H7 (cell line): Measurements from ENCODE around the gene ABCA3. TPM values are rescaled to one million over a fixed set of nuclear protein-coding genes. Genes with fewer than 3 reads are reported as not detected.

Source experiments
- DNase-seq: peaks from one replicate; pipeline ENCODE4 v3.0.0; 2012
- H3K27me3 ChIP-seq: 2 replicates; pipeline ENCODE4 v1.6.0; 2011; ENCODE audit warnings: mild to moderate bottlenecking, low read length; ENCODE audit not compliant: control insufficient read depth, insufficient read depth
- H3K36me3 ChIP-seq: replicated peaks from 2 replicates; pipeline ENCODE4 v1.5.1; 2011; ENCODE audit warnings: low read length; ENCODE audit not compliant: control insufficient read depth, insufficient read depth
- H3K4me3 ChIP-seq: 2 replicates; pipeline ENCODE4 v1.5.1; 2011; ENCODE audit warnings: low read depth, mild to moderate bottlenecking, control low read depth, low read length, moderate library complexity; ENCODE audit not compliant: insufficient read depth
- total RNA-seq: library from RNA; depleted of rRNA; stranded (reverse); fragments of >200 nt; shearing (Covaris generic); gene quantifications from 2 replicates; pipeline ENCODE4 v1.2.3, GENCODE V29; 2014

ABCA3 gene
- total RNA-seq, 1 experiment from 2014 or later: 6.2 TPM

DNA sequence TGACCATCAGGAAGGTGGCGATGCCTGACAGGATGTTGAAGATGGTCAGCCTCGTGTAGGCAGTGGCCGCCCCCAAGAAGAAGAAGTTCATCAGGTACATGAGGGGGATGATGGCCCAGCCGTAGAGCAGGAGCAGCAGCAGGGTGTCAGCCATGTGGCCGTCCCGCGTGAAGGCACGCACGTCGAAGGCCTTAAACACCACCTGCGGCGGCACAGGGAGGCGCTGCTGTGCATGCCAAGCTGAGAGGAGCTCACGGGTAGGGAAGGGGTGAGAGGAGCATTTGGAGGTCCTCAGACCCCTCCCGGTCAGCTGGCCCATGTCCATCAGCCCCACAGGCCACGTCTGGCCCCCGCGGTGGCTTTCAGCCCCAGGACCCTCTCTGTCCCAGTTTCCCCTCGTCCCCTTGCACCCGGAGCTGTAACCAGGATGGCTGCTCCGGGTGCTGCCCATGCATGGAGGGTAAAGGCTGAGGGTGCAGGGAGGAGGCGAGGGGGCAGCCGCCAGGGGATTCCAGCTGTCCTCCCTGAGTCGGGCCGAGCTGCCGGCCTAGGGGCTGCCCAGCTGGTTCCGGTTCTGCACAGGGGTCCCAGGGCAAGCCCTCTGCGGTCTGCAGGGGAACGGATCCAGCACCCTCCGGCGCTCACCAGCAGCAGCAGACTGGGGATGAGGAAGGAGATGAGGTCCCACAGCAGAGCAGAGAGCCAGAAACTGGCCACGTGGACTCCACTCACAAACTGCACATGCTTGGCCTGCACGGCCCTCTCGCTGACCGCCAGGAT lies 55.5 kb downstream of the ABCA3 start:
- H3K4me3 ChIP-seq: no peak overlapping the region
- H3K36me3 ChIP-seq: no peaks in the 10 kb centered on the region
- DNase-seq: no peak
- H3K27me3 ChIP-seq: no peaks in the 10 kb centered on the region

DNA sequence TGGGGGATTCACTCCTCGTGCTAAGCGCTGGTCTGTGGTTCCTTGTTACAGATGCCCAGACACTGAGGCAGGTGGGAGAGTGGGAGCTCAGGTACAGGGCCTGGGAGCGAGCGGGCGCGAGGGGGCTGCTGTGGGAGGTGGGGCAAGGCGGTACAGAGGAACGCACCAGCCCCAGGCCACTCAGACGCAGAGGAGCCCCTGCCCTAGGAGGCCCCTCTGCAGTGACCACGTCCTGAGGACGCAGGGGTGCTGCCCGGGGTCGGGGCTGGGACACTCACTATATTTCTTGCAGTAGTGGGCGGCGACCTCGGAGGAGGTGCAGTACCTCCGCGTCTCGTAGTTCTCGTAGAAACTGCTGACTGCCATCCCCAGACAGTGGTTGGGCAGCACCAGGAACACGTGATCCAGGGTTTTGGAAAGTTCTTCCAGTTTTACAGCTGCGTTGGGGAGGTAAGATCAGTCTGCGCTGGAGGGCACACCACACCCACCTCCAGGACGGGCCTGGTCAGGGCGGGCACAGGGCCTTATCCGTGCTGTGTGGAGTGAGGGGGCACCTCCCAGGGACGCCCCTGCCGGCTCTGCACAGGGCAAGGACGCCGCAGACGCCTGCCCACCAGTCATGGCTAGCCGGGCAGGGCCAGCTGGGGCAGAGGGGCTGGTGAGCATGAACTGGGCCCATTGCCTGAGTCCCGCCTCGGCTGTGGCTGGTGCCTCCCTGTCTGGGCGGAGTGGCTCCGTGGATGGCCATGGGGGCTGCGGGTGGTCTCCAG lies 56.3 kb downstream of the ABCA3 start:
- Histone ChIP-seq H3K36me3 (no peaks in the 10 kb centered on the region), H3K4me3 (no peak overlapping the region), H3K27me3 (no peaks in the 10 kb centered on the region)
- no peak for DNase-seq

DNA sequence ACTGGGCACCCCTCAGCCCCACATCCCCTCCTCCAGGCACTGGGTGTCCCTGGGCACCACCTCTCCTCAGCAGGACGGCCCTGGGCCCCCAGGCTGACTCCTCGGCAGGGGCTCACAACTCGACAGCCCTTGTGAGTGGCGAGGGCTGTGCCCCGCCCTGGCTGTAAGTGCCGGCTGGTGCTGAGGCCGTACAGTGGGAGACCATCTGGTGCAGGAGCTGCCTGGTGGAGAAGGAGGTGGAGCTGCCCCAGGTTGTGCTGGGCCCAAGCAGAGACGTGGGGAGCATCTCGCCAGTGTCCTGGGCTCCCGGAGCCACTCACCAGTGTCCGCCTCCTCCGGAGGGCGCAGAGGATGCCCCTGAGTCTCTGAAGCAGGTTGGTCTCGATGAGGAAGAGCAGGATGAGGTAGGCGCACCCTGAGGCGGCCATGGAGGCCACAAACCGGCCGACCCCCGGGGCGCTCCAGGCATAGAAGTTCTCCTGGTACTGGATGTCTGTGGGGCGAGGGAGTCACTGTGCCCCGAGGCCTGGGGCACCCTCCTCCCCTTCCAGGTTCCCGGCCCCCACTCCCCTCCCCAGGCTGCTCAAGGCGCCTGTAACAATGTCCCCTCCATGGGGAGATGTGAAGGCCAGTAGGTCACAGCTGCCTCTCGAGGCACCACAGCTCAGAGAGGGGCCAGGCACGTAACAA lies 57.5 kb downstream of the ABCA3 start:
- Histone ChIP-seq H3K27me3 (no peaks in the 10 kb centered on the region), H3K36me3 (no peaks in the 10 kb centered on the region), H3K4me3 (no peak overlapping the region)
- DNase-seq: no peak

DNA sequence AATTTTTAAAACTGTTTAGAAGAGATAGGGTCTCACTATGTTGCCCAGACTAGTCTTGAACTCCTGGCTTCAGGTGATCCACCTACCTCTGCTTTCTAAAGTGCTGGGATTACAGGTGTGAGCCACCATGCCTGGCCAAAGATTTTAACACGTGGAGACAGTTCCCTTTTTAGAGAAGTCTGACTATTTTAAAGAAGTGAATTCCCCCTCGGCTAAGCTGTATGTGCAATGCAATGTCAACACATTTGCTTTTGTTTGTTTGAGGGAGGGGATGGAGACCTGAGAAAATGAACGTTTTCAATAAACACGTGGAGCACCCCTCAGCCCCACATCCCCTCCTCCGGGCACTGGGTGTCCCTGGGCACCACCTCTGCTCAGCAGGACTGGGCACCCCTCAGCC lies 58.3 kb downstream of the ABCA3 start:
- Histone ChIP-seq H3K4me3 (no peak overlapping the region), H3K27me3 (no peaks in the 10 kb centered on the region), H3K36me3 (no peaks in the 10 kb centered on the region)
- no peak for DNase-seq

DNA sequence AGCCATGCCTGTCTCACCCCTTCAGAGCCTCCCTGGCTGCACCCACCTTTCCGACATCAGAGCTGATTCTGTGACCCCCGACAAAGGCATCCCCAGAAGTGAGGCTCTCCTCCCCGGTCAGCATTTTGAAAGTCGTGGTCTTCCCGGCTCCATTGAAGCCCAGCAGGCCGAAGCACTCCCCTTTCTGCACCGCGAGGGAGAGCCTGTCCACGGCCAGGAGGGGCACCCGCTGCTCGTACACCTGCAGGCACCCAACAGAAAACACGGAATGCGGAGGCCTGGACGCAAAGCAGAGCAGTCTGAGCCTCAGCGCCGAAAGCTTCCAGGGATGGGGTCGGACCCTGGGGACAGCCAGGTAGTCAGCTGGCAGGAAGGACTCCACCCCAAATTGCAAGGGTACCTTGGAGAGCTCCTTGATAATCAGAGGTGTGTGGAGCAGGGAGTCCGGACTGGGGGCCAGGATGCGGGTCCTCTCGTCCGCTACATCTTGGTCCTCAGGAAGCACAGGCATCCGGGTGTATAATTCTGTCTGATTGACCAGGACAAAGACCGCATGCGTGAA lies 59.5 kb downstream of the ABCA3 start:
- Histone ChIP-seq H3K36me3 (no peaks in the 10 kb centered on the region), H3K4me3 (no peak overlapping the region), H3K27me3 (no peaks in the 10 kb centered on the region)
- peak; percentile 75 for DNase-seq

DNA sequence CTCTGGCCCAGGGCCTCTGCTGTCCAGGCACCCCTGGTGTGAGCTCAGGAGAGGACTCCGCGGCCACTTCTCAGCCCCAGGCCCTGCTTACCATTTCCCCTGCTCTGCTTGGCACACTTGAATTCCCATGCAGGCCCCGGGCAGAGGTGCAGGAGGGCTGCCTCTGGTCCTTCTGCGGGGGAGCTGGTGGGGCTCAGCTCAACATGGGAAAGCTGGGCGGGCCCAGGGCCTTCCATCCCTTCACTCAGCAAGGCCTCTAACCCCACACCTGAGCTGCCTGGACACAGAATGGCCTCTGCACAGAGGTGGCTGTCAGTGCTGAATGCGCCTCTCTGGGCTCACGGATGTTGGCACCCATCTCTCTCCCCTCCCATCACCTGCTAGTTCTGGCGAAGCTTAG lies 60.1 kb downstream of the ABCA3 start:
- H3K4me3 ChIP-seq: no peak overlapping the region
- no peaks in the 10 kb centered on the region for H3K36me3 ChIP-seq
- H3K27me3 ChIP-seq: no peaks in the 10 kb centered on the region
- peak; percentile 53 for DNase-seq

DNA sequence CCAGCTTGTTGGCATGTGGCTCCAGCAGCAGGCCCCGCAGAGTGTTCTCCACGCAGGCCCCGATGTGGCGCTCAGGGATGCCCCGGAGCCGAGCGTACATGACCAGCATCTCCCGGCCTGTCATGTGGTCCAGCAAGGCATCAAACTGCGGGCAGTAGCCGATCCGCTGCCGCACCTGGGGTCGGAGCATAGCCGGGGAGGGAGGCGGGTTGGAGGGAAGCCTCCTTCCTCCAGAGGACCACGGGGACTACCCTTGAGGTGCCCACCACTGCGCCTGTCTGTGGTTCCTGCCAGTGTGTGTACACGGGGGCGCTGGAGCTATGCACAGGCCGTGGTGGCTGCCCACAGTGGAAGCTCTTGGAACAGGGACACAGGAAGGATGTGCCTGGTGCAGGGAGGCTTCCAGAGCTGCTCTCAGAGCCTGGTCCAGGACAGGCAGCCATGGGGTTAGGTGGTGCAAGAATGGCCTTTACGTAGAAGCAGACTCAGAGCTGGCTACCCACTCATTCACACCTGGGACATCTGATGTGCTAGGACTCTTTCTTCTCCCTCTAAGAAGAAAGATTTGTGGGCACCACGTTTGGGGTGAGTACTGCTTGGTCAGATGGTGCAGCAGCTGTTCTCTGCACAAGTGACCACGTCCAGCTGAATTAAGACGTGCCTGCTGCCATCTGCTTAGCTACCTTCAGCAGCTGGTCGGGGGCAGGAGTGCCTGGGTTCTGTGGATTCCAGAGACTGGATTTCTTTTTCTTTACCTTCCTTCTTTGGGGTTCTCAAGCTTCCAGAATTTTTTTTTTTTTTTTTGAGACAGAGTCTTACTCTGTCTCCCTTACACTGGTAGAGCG lies 61.4 kb downstream of the ABCA3 start:
- DNase-seq: no peak
- no peaks in the 10 kb centered on the region for H3K36me3 ChIP-seq
- no peaks in the 10 kb centered on the region for H3K27me3 ChIP-seq
- H3K4me3 ChIP-seq: no peak overlapping the region

DNA sequence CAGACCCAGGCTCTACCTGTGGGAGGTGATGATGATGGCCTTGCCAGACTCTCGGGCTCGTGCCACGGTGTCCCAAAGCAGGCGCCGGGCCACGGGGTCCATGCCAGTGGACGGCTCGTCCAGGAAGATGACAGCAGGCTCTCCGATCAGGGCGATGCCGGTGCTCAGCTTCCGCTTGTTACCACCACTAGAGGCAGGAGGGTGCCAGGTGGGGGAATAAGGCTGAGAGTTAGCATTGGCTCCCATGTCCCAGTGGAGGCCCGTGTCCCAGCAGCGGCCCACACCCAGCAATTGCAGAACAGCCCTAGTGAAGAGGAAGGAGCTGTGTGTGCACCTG lies 62.3 kb downstream of the ABCA3 start:
- Histone ChIP-seq H3K4me3 (no peak overlapping the region), H3K27me3 (no peaks in the 10 kb centered on the region), H3K36me3 (no peaks in the 10 kb centered on the region)
- peak; percentile 89 for DNase-seq

DNA sequence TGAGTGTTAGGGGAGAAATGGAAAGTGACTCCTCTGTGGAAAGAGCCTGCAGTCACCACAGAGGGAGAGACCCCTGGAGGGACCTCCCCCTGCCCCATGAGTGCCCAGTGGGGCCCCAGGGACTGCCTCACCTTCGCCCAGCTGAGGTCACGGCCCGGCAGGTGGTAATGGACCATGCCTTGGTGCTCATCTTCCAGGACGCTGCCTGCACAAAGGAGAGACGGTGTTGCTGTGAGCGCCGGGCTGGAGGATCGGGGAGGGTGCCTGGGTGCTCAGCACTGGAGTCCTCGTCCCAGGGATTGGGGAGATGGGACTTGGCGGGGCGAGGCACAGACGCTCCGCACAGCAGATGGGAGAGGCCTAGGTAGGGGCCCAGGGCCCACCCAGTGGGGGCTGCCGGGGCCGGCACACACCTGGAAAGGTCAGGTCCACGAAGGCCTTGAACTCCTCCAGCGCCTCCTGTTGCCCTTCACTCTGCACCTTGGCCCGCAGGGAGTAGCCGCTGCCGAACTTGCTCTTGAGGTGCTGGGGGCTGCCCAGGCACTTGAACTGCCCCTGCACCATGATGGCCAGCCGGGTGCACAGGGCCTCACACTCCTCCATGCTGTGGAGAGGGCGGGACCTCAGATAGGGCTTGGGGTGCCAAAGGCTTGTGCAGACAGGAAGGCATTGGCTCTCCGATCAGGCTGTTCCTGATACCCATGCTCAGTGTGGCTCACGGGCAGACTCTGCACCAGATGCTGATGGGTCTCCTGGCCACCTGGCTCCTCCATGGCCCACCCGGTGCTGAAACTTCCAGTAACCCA lies 62.9 kb downstream of the ABCA3 start:
- no peaks in the 10 kb centered on the region for H3K27me3 ChIP-seq
- H3K36me3 ChIP-seq: no peaks in the 10 kb centered on the region
- no peak overlapping the region for H3K4me3 ChIP-seq
- DNase-seq: no peak

DNA sequence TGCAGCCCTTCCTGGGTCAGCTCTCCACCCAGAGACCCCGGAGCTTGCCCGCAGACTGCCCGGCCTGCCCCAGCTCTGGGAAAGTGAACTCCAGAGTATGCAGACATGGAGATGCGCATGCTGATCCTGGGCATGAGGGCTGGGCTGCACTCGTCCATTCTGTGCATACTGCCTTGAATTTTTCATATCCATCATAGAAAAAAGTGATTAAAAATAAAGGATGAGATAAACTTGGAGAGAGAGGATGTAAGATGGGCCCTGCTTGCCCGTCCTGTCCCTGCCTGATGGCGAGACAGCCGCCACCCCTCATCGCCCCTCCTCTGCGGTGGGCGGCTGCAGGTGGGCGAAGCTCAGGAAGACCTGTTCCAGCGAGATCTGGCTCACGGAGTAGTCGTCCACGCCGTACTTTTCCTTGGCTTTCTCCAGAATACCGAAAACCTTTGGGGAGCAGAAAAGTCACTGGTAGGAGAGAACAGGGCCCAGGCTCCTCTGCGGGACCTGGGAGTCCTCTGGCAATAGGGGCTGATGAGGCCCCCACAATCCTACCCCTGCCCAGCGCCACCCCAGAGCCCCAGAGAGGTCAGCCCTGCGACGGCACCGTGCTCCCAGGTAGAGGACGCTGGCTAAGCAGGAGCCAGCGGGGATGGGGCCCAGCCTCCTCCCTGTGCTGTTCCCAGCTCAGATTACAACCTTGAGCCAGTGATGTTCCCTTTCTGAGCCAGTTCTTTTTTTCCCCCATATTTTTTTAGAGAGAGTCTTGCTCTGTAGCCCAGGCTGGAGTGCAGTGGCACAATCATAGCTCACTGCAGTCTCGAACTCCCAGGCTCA lies 63.9 kb downstream of the ABCA3 start:
- H3K27me3 ChIP-seq: no peaks in the 10 kb centered on the region
- no peaks in the 10 kb centered on the region for H3K36me3 ChIP-seq
- peak; percentile 74 for DNase-seq
- H3K4me3 ChIP-seq: no peak overlapping the region

DNA sequence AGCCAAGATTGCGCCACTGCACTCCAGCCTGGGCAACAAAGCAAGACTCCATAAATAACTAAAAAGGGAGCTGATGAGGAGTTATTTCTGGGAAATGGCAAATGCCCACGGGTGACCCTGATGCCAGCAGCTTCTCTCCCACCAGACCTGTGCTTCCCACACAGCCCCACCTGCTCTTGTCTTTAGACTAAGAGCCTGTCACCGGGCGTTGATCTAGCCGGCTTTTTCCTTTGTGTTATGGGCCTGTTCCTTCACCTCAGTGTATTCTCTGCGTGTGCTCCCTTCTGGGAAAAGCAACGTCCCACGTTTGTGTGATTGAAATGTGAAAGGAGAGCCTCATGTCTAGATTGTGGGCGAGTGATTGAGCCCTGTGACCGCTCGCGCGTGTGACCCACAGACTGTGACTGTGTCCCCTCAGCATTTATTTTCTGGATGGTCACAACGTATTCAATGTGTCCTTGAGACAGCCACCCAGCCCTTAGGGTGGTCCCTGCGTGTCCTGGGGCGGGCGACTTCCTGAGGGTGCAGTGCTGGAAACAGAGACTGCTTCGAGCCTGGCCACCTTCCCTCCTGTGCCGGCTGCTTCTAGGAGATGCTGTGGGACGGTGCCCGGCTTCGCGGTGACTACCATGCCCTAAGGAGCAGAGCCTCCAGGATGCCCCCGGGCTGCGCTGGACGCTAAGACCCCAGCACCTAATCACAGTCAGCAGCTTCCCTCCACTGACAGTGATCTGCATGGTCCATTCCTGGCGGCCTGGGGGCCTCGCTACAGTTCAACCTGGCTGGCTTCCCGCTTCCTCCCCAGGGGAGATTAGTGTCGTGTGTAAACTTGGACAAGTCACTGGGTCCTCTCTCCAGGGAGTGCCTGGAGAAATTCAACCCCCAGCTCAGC lies 64.8 kb downstream of the ABCA3 start:
- no peaks in the 10 kb centered on the region for H3K36me3 ChIP-seq
- H3K4me3 ChIP-seq: no peak overlapping the region
- DNase-seq: no peak
- H3K27me3 ChIP-seq: no peaks in the 10 kb centered on the region

DNA sequence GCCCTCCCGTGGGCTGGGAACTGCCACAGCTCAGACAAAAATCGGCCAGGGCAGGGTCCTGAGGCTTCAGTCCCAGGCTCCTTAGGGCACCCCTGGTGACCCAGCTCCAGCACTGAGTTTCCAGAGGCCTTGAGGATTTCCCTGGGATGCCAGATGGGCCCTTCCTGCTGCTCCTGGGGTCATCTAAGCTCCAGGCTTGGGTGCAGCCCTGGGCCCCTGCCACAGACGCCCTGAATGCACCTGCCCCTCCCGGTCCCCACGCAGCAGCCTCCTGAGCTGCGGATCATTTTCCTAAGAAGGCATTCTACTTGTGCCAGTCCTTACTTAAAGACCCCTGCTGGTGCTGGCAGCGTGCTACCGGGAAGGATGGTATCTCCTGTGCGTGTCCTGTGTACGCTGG lies 66.6 kb downstream of the ABCA3 start:
- Histone ChIP-seq H3K27me3 (no peaks in the 10 kb centered on the region), H3K36me3 (no peaks in the 10 kb centered on the region)
- DNase-seq: no peak

More for the DNA sequence above, 66.6 kb downstream of the ABCA3 start:
- H3K4me3 ChIP-seq: no peak overlapping the region
